GM21381 (cell line): ENCODE measurements around the gene ATG10.

Experiments
- ATAC-seq: cut with Tn5 transposase; IDR thresholded peaks from one replicate; pipeline ENCODE4 v1.9.1; 2021; ENCODE audit warnings: mild to moderate bottlenecking, moderate library complexity; ENCODE audit not compliant: unreplicated experiment

The ATG10 gene

GRCh38 chr5:82160948-82161347 is 189.1 kb downstream of the ATG10 start:
- ATAC-seq: no peak

DNA sequence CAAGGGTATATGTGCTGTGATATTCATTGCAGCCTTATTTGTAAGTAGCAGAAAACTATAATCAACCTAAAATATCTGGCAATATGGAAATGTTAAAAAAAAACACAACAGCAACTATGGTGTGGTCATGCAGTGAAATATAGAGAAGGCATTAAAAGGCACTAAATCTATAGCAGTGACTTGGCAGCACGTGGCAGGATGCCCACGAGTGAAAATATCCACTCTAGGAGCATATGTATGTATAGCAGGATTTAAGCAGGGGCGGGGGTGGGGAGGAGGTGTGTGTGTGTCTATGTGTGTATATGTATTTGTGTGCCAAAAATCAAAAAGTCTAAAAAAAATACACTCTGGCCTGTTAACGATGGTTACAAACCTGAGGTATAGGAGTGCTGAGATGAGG is 190.8 kb downstream of the ATG10 start:
- no peak for ATAC-seq

GRCh38 chr5:82163452-82164175 is 191.8 kb downstream of the ATG10 start:
- ATAC-seq: no peak

DNA sequence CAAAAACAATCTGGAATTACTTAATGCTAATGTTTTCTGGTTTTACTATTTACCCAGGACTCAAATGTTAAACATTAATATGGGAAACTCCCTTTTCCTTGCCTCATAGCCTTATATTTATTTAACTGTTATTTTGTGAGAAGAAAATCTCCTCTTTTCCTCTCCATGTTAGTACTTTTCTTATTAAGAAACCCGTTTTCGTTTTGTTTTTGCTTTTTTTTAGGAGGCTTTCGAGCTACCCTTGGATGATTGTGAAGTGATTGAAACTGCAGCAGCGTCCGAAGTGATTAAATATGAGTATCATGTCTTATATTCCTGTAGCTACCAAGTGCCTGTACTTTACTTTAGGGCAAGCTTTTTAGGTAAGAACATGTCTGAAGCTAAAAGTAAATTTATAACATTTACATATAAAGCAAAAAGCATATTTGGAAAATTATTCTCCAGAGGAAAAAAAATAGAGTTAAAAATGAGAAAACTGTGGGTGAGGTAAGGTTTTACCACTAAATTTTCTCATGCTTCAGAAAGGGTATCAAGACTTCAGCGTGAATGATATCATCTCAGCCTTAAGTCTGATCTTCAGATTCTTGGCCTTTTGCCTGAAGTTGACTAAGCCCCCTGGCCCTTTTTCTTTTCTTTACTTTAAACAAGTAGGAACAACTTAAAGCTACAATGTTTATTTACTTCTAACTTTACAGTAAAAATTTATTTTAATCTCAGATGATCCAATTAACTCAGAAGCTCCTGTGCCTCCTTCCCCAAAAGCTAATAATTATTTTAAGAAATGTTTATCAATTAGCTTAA is 192.6 kb downstream of the ATG10 start:
- no peak for ATAC-seq

DNA sequence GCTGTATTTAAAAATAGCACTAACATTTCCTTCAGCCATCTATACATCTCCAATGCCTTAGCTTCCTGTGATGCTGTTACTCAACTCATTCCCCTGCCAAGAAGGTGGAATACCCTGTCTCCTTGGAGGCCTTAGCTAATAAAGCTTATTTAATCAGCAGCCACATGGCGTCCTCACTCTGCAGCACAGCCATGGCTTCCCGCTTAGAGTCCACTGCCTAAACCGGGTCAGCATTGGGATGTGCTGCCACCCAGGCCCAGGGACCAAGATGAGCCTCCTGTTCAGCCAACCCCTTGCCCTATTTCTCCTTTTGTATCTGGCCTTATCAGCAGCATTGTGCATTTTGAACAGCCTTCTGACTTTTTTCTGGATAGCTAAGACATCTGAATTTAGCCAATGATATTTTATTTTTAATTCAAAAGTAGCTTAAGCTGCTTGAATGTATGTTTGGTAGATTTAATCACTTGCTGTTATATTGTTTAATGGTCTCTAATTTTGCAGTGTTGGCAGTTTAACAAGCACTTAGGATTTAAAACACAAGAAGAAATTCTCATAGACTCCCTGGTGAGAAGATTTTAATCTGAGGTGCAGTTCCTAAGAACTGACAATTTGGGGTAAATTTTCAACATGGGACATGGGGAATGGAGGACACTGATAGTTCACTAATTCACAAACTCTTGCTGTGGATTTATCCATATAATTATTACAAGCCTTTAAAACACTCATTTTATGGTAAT is 193.3 kb downstream of the ATG10 start:
- ATAC-seq: no peak

DNA sequence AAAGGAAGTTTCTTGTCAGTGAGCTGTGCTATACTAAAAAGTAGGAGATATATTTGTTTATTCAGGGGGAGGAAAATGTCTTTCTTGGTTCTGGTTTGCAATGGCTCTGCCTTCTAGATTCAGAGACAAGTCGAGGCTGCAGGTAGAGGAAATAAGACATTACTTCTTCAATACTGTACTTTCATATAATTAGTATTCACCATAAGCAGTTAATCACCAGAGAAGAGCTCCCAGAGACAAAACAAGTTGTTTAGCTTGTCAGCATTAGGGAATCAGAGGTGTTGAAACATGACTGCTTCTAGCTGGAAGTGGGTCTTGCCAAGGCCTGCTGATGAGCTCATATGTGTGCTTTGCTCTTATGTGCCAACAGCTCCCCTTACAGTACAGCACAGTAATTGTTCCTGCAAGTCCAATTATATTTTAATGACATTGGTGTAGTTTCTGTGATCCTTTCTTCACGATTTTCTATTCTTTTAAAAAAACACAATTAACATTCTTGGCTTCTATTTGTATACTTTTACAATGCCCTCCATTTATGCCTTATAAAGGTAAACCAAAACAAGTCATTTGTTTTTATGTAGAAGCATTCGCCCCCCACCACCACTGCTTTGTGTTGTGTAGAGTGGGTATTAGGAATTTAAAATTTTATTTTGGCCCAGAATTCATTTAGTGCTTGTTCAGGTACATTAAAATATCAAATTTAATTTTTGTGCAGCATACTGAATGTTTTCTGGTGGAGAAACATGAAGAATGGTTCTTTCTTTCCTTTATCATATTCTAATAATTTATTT is 194.1 kb downstream of the ATG10 start:
- peak; percentile 77 for ATAC-seq

- ATAC-seq: no peak
These were observed 195.6 kb downstream of the ATG10 start for GRCh38 chr5:82167372-82167935.

DNA sequence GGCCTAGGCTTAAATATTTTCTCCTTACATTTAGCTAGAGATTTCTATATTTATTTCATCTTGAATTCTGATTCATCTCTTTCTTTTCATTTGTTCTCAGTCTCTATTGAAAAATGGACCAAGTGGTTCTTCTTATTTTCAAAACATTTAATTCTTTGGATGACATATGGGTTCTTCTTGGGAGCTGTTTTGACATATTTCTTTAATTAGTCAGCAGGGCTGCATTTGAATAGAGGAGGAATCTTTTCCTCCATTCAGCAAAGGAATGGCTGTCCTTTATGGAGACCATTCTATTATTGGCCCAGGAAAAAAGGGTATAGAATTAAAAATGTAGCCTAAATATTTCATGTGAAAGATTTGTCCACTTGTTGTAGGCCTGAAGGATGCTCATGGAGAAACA is 196.5 kb downstream of the ATG10 start:
- ATAC-seq: no peak

DNA sequence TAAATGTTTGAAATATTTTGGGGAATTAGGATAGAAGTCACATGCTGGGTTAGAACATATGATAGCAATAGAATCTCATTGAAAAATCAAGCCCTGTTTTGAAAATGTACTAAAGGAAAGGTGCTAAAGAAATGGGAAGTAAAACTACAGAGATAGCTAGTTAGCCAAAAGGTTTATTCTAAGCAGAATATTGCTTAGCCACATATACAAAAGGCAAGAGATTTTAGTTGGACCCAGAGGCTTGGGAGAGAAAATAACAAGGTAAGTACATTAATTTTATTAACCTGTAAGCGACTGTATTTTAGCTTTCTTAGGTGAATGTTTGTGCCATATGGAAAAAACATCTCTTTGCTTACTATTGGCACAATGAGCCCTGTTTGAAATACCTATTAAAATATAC is 198.1 kb downstream of the ATG10 start:
- ATAC-seq: no peak

GRCh38 chr5:82174128-82174918 is 202.5 kb downstream of the ATG10 start:
- peak; percentile 99 for ATAC-seq

DNA sequence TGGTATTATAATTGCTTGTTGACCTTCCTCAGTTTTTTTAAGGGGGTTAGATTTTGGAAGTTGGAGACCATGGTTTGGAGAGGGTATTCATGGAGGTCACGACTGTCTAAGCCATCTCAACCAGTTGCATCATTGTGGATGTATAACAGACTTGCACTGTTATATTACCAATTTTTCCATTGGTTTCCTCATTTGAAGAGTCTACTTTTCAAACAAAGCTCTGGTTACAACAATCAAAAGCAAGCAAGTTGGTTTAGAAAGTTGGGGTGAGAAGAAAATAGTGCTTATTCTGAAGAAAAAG is 203.0 kb downstream of the ATG10 start:
- no peak for ATAC-seq

GRCh38 chr5:82176115-82176814 is 204.4 kb downstream of the ATG10 start:
- no peak for ATAC-seq

DNA sequence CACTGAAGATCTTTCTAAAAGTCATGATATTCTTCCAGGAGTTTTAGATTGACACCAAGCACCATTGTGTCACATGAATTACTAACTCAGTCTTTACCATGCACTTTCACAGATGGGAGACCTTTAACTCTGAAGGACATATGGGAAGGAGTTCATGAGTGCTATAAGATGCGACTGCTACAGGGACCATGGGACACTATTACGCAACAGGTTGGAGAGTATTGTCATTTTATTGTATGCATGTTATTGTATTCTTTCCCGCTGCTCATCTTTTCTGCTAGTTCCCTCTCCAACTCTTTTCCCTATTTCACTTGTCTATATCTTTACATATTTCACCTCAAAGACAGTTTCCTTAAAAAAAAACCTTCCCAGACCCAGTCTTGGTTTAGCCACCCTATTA is 206.6 kb downstream of the ATG10 start:
- no peak for ATAC-seq

- no peak for ATAC-seq
These were observed 210.8 kb downstream of the ATG10 start for GRCh38 chr5:82182662-82183061.

DNA sequence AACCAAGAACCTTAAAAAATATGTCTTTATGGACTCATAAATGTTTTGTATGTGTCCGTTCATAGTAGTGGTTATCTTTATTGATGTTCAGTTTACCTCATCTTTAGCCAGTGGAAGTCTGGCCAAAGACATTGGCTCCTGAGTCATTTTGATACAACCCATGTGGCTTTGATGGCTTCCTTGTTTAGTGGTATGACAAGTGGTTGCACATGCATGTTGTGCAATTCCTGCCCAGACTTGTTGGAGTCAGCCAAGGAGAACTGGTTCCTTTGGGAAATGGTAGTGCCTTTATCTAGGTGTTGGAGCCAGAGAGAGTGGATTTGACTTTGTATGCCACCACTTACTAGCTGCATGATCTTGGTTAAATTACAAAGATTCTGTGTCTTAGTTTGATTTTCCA is 212.0 kb downstream of the ATG10 start:
- ATAC-seq: peak; percentile 58

GRCh38 chr5:82185851-82186250 is 214.0 kb downstream of the ATG10 start:
- no peak for ATAC-seq

DNA sequence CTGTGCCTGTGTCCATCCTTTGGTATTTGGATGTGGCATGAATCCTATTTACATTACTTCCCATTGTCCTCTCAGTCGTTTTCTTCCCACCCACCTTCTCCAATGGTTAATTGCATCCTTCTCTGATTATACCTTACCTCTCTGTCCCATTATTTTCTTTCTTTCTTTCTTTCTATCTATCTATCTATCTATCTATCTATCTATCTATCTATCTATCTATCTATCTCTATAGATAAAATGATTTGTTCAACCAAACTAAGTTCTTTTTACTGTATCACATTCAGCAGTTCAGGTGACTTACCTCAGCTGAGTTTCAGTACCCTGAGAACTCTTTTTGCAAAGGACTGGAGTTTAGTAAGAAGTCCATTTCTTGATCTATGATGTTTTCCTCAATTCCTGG is 225.7 kb downstream of the ATG10 start:
- ATAC-seq: no peak

DNA sequence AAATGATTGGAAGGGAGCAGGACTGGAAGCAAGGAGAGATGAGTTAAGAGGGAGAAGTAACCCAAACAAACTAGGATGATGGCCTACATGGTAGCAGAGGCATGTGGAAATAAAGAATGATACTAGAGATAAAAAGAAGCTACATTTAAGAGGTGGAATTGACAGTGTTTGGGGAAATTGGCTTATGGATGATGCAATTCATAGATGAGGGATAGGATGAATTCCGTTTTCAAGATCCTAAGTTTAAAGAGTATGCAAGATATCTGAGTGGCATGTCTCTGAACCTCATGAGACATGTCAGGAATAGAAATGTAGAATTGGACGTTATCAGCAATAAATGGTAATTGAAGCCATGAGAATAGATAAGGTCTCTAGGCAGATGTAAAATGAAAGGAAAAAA is 232.7 kb downstream of the ATG10 start:
- no peak for ATAC-seq

DNA sequence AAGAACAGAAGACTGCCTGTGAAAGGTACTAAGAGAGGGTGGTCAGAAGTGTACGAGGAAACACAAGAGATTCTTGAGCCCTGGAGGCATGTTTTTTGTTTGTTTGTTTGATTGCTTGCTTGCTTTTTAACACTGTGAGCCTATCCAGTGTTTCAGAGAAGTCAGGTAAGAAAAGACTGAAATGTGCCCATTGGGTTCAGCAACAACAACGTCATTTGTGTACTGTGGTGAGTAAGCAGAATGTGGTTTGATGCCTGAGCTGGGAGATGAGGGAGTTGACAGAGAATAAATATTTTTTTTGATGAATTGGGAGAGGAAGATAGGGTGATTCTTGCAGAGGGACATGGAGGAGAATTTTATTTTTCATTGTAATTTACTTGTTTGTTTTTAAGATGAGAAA is 233.2 kb downstream of the ATG10 start:
- no peak for ATAC-seq
